DMS53 treated with DMSO at 0.1 percent for 48 hours (cell line): ENCODE data around the gene STAG1.
"Not testable (repeated sequence)": the region's sequence is repeated elsewhere in the genome, so short reads cannot be mapped to it uniquely, and the experiment has no call there.

Experiments
- DNase-seq: peaks from one replicate; lab custom pipeline; 2025; ENCODE audit not compliant: unreplicated experiment; lab: John Stamatoyannopoulos, UW

Gene STAG1

GRCh38 chr3:136516095-136516494 is 236.1 kb downstream of the STAG1 start:
- no peak for DNase-seq

DNA sequence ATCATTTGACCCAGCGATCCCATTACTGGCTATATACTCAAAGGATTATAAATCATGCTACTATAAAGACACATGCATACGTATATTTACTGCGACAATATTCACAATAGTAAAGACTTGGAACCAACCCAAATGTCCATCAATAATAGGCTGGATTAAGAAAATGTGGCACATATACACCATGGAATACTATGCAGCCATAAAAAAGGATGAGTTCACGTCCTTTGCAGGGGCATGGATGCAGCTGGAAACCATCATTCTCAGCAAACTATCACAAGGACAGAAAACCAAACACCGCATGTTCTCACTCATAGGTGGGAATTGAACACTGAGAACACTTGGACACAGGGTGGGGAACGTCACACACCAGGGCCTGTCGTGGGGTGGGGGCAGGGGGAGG is 237.6 kb downstream of the STAG1 start:
- DNase-seq, result not testable (repeated sequence)

- DNase-seq, result no peak
Measured at GRCh38 chr3:136513367-136513766, 238.8 kb downstream of the STAG1 start.

DNA sequence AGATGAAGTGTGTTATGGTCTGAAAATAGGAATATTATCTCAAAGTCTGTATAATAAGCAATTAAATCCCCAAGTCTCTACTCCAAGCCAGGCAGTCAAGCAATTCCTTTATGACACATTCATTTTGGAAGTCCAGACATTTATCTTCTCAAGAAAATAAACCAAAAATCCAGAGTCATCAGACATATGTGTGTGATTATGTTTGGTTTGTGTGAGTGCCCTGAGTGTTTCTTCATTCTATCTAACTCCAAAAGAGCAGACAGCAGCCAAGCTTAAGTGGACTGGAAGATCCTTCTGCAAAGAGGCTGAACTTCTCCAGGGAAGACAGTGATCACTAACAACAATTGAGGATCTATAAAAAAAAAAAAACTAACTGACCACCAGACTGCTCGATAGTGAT is 239.8 kb downstream of the STAG1 start:
- no peak for DNase-seq

DNA sequence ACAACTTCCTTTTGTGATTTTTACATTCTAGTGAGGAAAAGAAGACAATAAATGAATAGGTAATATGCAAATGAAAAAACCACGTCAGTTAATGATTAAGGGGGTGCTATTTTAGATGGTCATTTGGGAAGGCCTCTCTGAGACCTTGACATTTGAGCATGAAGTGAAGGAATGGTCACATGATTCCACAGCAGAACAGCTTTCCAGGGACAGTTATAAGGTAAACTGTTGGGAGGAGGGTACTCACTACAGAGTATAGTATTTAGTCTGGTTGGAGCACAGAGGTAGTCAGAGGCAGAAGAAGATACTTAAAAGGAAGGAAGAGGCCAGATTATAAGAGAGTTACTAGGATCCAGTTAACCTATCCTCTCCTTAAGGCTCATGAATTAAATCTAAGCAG is 246.5 kb downstream of the STAG1 start:
- DNase-seq, result no peak

- DNase-seq, result no peak
Measured at GRCh38 chr3:136503056-136503455, 249.1 kb downstream of the STAG1 start.

DNA sequence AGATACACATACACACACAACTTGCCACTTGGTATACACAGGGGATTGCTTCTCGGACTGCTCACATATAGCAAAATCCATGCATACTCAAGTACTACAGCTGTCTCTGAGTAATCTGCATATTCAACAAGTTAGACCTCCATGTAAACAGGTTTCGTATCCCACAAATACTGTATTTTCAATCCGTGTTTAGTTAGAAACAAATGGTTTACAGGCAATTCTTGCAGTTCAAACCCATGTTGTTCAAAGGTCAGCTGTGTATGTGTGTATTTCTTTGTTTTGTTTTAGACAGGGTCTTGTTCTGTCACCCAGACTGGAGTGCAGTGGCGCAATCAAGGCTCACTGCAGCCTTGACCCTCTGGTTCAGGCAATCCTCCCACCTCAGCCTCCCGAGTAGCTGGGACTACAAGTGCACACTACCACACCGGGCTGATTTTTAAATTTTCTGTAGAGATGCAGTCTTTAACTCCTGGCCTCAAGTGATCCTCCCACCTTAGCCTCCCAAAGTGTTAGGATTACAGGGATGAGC is 253.2 kb downstream of the STAG1 start:
- DNase-seq, result no peak

GRCh38 chr3:136495213-136495612 is 257.0 kb downstream of the STAG1 start:
- DNase-seq, result no peak

DNA sequence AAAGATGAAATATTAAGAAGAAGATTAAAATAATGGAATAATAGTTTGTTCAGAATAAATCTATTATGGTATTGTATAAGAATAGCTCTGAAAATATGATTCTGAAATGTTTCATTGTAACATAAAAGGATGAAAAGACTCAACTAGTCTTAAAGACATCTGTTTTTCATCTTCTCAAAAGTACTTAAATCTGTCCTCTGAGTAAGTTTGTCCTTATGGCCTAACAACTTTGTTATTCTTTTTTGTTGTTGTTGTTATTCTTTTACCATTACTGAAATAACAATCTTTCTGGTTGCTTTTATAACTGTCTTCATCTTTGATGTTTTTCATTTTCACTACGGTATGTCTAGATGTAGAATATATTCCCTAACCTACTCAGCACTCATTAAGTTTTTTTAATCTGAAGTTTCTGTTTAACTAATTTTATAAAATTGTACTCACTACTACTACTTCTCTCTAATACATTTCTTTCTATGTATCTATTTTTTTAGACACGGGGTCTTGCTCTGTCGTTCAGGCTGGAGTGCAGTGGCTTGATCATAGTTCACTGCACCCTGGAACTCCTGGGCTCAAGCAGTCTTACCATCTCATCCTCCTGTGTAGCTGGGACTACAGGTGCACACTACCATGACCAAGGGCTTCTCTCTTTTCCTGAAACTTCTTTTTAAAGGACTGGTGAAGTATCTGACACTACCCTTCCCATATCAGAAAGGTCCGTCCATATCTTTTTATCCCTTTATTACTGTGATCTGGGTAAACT is 261.4 kb downstream of the STAG1 start:
- DNase-seq, result no peak

DNA sequence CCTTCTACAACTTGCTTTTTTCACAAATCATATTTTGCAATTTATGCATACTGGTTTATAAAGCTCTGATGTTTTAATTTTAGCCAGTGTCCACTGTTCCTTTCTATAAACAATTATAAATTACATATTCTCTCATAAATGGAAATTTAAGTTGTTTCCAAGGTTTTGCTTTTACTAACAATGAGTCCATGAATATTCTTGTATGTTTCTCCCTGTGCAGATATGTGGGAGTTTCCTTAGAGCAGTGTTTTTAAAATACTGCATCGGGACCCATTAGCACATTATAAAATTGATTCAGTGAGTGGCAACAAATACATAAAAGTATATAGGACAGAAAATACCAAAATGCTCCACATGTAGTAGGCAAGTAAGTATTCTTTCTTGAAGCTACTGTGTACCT is 266.4 kb downstream of the STAG1 start:
- DNase-seq, result no peak

- no peak for DNase-seq
Measured at GRCh38 chr3:136476280-136476679, 275.9 kb downstream of the STAG1 start.

GRCh38 chr3:136474876-136475275 is 277.3 kb downstream of the STAG1 start:
- DNase-seq, result not testable (repeated sequence)

- no peak for DNase-seq
Measured at GRCh38 chr3:136473716-136474326, 278.4 kb downstream of the STAG1 start.

DNA sequence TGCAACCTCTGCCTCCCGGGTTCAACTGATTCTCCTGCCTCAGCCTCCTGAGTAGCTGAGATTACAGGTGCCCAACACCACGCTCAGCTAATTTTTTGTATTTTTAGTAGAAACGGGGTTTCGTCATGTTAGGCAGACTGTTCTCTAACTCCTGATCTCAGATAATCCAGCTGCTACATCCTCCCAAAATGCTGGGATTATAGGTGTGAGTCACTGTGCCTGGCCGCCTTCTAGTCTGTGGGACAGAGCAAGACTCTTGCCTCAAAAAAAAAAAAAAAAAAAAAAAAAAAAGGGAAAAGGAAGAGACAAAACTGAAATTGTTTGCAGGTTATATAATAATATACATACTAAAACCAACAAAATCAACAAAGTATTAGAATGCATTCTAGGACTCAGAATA is 286.9 kb downstream of the STAG1 start:
- DNase-seq, result no peak

GRCh38 chr3:136464502-136464901 is 287.7 kb downstream of the STAG1 start:
- no peak for DNase-seq

DNA sequence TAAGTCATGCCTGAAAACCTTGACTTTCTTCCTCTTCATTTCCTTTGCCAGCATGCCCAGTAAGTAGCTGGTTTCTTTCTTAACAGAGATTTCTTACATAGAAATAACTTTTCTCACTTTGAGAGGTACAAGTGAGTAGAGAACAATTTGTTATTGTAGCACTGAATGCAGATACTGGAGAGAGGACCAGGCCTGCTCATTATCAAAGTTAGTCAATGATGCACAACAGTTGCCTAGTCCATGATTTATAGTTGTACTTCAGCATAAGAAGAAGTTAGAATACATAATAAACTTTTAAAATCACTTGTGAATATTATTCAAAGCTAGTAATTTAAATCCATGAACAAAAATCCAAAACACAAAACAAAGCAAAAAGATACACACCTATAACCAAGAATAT is 289.0 kb downstream of the STAG1 start:
- DNase-seq, result no peak

DNA sequence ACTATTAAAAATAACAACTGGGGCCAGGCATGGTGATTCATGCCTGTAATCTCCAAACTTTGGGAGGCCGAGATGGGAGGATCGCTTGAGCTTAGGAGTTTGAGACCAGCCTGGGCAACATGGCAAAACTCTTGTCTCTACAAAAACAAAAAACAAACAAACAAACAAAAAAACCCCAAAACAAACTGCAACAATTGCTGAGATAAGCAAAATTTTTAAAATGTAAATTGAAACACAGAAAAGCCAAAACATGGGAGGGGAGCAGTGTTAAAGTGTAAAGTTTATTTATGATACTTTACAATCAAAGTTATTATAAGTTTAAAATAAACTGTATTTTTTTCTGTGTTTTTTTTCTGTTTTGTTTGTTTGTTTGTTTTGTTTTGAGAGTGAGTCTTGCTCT is 294.4 kb downstream of the STAG1 start:
- DNase-seq, result no peak

- DNase-seq, result no peak
Measured at GRCh38 chr3:136456196-136456595, 296.0 kb downstream of the STAG1 start.

GRCh38 chr3:136444581-136444980 is 307.6 kb downstream of the STAG1 start:
- no peak for DNase-seq

- no peak for DNase-seq
Measured at GRCh38 chr3:136437043-136437442, 315.1 kb downstream of the STAG1 start.

DNA sequence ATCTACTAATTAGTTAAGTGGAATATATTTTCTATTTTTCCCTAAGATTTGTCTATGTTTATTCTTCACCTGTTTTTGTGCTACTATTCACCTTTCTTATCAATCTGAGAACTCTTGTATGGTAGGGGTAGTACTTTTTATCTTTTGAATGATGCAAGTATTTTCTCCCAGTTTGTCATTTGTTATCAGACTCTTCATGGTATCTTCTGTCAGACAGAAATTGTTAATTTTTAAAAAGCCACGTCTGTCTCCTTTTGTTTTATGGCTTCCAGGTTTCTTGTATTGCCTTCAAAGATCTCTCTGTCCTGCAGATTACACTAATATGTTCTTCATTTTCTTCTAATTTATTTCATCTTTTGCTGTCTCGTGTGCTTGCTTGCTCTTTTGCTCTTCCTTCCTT is 317.7 kb downstream of the STAG1 start:
- no peak for DNase-seq

DNA sequence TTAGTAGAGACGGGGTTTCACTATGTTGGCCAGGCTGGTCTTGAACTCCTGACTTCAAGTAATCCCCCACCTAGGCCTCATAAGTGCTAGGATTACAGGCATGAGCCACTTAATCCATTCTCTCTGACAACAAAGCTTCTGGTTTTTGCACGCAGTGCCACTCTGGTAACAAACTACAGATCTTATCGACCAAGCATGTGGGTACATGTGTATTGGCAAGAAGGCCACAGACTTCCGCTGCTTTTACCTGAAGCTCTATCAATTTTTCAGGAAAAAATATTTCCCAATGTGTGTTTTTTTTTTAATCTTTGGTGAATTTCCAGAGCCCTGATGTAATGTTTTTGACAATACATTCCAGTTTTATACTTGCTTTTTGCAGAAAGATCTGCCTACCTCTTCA is 319.5 kb downstream of the STAG1 start:
- no peak for DNase-seq

GRCh38 chr3:136428167-136428566 is 324.0 kb downstream of the STAG1 start:
- no peak for DNase-seq
